NCI-H128 (cell line): Measurements from ENCODE around the gene CD79B.

Experiments
- DNase-seq: peaks from one replicate; lab custom pipeline; 2025; ENCODE audit not compliant: unreplicated experiment; lab: John Stamatoyannopoulos, UW

CD79B gene

DNA sequence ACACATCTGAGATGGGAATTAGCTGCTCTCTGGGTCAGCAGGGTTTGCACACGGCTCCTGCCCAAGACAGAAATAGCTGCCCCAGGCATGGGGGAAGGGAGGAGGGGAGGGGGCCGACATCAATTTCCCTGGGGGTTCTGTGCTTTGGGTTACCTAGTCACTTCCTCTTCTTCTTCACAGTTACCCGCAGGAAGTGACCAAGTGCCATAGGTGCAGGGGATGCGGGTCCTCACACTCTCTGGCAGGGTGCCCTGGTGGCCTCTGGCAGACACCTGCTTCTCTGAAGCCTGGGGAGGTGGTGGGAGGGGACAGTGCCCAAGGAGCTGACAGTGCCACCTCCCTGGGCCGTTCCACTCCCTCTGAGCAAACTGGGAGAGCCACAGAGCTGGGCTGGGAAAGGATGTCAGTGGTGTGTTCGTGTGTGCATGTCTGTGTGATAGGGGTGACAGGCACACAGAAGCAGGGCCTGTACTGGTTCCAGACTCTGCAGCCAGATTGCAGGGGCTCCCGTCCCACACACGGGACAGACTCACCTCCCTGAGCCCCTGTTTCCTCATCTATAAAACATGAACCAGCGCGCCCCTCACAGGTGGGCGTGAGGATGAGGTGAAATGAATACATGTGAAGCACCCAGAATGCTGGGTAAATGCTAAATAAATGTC, 22.4 kb upstream of the CD79B start:
- no peak for DNase-seq

DNA sequence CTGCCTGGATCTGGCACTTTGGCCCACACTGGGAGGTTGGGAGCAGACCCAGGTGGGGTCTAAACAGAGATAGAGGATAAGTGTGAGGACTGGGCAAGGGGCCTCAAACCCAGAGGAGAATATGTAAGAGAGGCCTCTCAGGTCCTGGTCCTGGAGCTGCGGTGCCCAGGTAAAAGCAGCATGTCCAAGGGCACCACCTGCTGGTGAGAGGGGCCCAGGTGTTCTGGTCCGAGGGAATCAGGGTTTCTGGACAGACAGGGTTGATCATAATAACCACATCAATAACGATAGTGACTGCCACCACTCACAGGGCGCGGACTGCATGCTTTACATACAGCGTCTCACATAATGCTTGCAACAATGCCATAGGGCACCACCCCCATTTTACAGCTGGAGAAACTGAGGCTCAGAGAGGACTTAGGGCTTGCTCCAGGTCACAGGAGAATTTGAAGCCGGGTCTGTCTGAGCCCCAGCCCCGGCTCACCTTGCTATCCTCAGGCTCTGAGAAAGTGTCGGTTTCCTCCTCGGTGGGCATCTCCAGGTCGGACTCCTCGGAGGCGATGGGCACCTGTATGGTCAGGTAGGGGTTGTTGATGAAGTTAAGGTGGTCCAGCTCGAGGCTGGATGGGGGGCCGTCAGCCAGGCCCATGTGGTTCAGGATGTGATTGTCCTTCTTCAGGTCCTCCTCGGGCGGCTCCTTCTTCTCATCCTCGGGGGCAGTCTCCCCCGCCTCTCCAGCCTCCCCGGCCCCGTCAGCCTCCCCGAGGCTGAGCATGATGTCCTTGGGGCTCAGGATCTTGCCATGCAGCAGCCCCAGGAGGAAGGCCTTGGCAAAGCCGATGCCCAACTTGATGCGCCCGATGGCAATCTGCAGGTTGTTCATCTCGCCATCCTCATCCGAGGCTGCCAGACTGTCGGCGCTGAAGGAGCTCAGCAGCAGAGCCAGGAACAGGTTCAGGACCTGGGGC, 19.1 kb upstream of the CD79B start:
- no peak for DNase-seq

DNA sequence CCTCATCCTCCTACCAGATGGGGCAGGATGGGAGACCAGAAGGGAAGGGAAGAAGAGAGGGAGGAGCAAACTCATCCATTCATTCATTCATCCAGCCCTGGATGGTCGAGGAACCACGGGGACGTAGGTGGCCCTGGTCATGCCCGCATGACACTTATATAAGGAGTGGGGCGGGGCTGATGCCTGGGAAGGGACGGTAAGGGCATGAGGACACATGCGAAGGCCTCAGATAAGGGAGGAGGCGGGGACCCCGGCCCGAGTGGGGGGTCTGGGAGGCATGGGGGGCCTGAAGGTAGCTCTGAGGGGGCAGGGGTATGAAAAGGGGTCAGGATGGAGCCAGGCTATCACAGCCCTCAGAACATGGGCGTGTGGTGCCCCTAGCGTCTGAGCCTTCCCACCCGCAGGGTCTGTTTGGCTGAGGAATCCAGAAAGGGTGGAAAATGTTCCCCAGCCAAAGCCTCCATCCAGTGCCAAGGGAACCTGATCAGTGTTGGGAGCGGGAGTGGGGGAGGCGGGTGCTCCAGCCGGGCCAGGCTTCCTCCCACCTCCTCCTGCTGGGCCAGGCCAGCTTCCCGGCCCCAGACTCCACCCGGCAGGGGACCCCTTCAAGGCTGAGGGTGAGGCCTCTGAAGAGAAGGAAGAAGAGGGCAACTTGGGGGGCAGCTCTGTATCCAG, 17.6 kb upstream of the CD79B start:
- no peak for DNase-seq

DNA sequence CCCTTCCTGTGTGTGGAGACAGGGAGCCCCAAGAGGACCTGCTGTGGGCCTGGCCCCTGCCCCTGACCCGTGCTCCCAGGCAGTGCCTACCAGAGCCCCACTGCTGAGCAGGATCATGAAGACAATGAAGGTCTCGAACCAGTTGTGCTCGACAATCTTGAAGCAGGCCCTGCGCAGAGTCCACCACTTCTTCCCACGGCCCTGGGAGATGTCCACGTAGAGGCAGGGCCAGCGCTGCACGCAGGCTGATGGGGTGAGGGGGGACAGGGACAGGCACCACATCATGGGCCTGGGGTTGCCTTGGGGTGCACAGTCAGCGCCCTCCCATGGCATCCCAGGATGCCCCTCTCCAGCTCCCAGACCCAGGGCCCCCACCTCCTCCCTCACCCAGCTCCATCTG, 16.4 kb upstream of the CD79B start:
- no peak for DNase-seq

DNA sequence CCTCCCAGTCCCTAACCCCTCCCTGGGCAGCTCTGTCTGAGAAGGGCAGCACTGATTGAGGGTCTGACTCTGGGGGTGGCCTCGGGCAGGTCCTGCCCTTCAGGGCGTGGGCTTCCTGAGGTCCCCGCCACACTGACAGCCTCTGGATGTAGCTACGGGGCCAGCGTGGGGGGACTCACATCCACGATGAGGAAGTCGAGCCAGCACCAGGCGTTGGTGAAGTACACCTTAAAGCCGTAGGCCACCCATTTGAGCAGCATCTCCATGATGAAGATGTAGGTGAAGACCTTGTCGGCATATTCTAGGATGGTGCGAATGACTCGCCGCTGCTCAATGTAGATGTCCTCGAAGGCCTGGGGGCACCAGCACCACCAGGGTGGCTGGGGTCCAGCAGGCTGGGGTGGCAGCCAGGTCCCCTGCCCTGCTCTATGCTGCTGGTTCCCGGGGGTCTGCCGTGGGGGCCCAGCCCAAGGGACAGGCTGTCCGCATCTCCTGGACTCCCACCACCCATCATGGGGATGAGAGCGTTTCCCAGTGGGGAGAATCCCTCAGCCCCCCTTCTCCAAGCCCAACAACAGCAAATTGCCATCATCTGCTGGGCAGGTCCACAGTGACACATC, 15.7 kb upstream of the CD79B start:
- no peak for DNase-seq

DNA sequence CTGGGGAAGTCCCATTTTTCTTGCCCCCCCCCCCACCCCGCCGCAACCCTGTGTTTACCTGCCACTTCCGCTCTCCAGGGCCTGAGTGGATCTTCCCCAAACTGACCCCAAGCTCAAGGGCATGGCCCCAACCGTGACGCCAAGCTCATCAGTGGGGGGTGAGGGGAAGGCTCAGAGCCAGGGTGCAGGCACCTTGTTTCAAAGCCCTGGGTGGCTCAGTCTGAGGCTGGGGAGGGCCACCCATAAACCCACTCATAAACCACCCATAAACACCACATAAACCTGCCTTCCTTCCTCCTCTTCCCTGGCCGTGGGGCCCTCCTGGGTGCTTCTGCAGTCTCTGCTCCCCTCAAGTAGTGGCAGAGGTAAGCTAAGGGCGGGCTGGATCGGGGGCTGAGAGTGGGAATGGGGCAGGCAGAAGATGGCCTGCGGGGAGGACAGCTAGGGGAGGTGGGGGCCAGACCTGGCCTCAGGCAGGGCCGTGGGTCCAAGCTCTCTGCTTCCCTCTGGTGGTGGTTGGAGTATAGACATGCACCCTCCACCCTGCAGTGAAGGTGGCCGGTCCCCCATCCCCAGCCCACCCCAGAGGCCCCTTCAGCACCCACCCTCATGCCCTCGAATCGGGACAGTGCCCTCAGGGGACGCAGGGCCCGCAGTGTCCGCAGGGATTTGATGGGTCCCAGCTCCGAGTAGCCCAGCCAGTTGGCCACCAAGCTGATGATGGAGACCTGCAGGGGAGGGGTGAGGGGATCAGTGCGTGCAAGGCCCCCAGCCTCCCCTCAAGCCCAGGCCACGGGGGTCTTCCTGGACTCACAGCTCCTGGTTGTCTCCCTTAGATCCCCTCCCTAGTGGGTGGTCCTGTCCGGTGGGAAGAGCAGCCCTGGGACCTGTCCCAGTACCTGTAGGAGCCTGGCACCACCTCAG, 14.6 kb upstream of the CD79B start:
- DNase-seq: no peak

DNA sequence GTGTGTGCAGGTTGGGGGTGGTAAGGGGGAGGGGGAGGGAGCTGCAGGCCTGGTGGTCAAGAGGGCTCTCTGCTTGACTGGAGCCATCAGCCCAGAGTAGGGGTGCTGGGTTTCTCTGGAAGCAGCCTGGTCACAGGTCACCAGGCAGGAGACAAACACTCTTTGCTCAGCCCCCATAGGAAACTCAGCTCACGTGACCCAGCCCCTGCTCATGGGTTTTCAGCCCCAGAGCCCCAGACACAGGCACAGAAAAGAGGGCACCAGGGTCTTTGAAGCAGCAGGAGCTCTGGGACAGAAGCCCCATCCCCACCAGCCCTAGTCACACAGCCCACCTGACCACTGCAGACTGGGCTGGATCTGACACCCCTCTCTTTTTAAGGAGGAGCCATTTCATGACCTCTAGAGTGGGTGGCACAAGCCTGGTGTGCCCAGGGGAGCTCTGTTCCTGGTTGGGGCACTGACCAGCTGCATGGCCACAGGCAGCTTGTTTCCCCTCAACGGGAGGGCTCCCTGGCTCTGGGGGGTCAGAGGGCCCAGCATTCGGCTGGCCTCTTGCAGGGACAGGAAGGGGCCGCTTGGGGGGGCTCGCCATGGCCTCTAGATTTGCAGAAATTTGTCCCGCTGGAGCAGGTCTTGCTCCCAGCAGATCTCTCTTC, 13.8 kb upstream of the CD79B start:
- no peak for DNase-seq

DNA sequence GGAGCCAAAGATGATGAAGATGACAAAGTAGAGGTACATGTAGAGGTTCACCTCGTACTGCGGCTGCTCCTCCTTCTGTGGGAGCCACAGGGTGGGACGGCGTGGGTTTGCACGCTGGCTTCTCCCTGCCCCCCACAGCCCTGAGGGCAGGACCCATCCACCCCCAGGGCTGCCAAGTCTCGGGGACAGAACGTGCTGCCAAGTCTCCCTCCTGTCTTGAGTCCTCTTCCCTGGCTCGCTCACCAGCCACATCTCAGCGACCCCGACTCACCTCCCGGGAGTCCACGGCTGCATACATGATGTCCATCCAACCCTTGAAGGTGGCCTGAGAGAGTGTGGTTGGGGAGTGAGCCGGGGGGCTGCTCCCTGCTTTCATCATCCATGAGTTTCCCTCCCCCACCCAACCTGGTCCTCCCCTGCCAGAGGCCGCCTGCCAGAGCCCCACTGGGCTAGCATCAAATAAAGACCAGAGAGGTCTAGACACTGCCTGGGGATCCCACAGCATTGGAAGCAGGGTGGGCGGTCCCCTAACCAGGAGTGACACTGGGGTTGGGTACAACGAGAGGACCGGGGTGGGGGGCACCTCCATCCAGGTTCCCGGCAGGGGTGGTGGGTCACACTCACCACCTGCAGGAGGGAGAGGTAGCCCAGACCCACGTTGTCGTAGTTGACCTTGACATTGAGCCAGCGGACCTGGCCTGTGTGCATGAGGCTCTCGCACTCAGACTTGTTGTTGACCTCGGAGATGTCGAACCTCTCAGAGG, 12.8 kb upstream of the CD79B start:
- no peak for DNase-seq

DNA sequence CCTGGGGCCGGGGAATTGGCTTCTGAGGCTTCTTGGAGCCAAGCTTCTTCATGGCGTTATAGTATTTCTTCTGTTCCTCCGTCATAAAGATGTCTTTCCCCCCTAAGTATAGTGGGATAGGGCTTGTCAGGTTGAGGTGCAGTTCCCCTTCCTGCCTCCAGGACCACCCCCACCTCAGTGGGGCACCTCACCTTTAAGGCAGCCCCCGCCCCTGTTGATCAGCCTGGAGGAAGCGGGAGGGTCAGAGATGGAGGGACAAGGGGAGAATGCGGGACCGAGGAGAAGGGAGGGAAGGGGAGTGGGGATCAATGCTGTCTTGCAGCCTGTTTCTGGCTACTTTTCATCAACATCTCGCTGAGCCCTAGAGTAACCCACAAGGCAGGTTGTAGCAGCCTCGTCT, 11.6 kb upstream of the CD79B start:
- no peak for DNase-seq

DNA sequence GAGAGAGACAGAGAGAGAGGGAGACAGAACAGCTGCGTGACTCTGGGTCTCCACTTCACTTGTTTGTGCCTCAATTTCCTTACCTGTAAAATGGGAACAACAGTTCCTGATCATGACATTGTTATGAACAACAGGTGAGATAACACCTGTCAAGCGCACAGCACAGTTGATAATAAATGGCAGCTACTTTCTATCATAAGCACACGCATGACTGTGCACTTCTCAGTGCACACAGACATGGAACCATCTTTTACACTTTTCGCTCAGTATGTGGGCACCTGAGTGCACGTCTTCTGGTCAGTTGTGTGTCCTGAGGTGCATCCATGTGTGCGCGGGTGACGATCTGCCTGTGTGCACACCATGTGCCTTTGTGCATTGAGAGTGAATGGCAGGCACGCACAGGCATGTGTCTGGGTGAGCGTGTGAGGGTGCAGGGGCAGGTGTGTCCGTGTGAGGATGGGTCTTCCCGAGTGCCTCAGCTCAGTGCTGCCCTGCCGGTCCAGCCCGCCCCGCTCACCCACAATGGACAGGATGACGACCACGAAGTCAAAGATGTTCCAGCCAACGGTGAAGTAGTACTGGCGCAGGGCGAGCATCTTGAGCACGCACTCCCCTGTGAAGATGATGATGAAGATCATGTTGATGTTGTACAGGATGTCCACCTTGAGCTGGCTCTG, 10.3 kb upstream of the CD79B start:
- DNase-seq: no peak

DNA sequence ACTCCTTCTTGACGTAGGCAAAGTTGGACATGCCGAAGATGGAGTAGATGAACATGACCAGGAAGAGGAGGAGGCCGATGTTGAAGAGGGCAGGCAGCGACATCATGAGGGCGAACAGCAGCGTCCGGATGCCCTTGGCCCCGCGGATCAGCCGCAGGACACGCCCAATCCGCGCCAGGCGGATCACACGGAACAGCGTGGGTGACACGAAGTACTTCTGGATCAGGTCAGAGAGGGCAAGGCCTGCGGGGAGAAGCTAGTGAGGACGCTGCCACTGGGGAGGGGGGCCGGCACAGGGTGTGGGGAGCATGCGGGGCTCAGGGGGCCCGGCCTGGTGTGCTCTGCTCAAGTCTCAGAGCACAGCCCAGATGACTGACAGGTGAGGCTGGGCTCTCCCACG, 9.6 kb upstream of the CD79B start:
- no peak for DNase-seq

DNA sequence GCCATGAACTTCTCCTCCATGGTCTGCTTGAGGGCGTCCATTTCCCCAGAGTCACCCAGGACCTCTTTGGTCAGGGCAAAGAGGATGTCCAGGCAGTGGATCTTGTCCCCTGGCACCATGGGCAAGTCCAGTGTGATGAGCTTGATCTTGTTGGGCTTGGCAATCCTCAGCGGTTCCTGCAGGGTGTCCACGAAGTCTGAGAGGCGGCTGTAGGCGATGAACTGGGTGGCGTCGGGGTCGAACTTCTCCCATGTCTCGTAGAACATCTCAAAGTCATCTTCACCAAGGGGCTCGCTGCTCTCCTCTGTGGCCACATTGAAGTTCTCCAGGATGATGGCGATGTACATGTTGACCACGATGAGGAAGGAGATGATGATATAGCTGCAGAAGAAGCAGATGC, 9.0 kb upstream of the CD79B start:
- no peak for DNase-seq

DNA sequence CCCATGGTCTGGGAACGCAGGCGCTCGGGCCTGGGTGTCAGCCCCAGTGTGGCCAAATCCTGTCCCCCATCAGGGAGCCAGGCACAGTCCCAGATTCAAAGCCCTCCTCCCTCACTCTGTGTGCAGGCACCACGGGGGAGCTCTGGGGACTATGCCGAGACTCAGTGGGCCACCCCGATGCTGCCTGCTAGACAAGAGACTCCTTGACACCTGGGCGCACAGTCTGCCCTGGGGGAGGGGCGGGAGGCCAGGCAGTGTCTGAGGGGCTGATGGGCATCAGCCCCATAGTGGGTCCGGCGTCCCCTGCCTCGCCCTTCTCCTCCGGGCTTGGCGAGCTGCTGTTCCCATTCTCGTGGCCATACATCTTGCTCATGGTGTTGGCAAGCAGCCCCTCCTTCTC, 8.5 kb upstream of the CD79B start:
- DNase-seq: no peak

DNA sequence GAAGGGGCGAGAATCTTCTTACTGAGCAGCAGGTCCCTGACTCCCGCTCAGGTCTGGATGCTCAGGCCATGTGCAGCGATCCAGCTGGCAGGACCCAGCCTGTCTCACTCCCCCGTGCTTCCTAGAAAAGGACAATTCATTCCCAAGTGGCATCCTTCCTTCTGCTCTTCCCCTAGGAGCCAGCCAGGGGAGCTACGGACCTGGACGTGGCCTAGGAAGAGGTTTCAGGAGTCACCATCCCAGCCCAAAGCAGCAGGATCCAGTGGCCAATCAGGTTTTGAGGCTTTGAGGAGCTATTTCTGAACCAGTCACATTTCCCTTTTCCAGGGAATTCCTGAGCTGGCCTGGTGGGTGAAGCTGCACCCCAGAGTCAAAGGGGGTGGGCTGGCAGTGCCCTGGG, 7.8 kb upstream of the CD79B start:
- no peak for DNase-seq

DNA sequence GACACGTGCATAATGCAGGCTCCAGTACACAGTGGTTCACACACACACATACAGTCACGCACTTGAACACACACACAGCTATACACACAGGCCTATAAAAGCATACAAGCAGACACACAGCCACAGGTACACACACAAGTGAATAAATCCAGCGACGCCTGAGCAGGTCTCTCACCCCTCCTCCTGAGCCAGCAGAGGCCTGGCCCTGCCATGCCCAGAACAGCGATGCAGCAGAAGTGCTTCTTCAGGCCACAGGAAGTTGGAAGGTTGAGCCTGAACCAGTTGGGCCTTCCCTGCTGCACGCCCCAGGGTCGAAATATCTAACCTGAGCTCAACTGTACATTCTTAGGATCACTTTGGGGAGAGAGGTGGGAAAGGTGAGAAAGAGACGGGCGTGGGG, 7.3 kb upstream of the CD79B start:
- no peak for DNase-seq

DNA sequence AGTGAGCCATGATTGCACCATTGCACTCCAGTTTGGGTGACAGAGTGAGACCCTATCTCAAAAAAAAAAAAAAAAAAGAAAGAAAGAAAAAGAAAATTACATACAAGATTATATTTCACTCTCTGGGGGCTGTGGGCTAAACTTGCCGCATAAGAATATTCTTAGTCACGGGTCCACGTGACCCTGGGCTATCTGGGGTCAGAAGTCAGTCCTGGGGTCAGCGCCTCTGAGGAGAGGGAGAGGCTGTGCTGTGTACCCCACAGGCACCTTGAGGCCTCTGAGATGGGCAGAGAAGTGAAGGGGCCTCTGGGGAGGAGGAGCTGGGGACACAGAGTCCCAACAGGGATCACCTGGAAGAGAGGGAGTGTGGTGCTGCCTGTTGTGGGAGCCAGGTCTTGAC, 5.8 kb upstream of the CD79B start:
- no peak for DNase-seq

DNA sequence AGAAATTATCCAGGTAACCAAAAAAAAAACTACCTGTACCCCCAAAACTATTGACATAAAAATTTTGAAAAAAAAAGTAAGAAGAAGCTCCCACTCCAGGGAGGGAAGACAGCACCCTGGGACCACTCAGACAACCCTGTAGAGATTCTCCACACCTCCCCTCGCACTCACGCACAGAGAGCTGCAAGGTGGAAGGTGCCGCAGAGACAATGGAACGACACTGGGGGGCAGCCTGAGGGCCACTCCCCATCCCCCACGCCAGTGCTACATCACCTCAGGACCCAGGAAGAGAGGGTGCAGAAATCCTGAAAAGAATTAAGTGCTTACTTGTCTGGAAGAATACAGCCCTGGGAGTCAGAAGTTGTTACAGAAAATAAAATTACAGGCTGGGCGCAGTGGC, 5.2 kb upstream of the CD79B start:
- DNase-seq: no peak

DNA sequence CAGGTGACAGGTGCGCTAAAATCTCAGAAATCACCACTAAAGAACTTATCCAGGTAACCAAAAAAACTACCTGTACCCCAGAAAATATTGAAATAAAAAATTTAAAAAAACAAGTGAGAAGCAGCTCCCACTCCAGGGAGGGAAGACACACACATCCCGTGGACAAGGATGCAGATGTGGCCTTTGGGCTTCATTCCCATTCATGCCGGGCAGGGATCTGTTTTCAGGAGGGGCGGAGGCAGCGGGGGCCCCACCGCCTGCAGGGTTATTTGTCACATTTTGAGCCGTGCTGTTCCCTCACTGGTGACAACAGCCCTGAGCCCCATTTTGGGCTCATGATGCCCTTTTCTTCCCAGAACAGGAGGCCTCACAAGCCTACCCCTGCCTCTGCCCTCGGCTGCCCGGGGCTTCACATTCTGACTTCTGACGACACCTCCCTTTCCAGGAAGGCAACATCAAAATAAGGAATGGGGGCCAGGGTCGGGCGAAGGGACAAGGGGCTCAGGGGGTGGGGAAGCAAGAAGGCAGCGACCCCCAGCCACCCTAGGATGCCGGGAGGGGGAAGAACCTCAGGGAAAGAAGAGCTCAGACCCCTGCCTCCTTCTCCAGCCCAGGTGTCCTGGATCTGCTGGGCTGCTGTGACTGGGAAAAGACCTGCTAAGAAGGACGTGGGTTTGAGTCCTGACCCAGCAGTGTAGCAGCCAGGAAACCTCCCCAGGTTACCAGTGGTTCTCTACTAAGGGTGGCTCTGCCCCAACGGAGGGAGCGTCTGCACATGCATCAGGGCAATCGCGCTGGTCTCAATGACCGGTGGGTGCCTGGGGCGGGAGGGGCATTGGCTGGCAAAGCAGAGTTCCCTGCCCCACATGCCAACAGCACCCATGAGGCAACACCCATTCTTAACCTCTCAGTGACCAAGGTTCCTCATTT, 2.3 kb upstream of the CD79B start:
- DNase-seq: no peak
